Measurements from ENCODE around the gene COL9A3.

Gene COL9A3

GRCh38 chr20:62860391-62860923 lies 43.6 kb downstream of the COL9A3 start:
- DNase-seq (ENCODE audit: low read depth) = peak; percentile 48

GRCh38 chr20:62860924-62861691 lies 44.3 kb downstream of the COL9A3 start:
- DNase-seq (ENCODE audit: low read depth) = no peak
- peak overlapping the region; percentile 55 for H3K4me3 ChIP-seq (ENCODE audit: control insufficient read depth, low read depth, low read length)
- no peak for TF ChIP-seq CTCF (conservative IDR thresholded peaks at IDR 0.05; ENCODE audit: control insufficient read depth, insufficient read depth, low read depth, low read length)

More at GRCh38 chr20:62860391-62860923, 43.6 kb downstream of the COL9A3 start:
- peak overlapping the region; percentile 55 for H3K4me3 ChIP-seq (ENCODE audit: control insufficient read depth, low read depth, low read length)
- peak; percentile 12 for TF ChIP-seq CTCF (conservative IDR thresholded peaks at IDR 0.05; ENCODE audit: control insufficient read depth, insufficient read depth, low read depth, low read length)

- TF ChIP-seq CTCF (conservative IDR thresholded peaks at IDR 0.05; ENCODE audit: control insufficient read depth, insufficient read depth, low read depth, low read length) = no peak
- H3K4me3 ChIP-seq (ENCODE audit: control insufficient read depth, low read depth, low read length) = peak within 1 kb of the TSS; percentile 55
- peak; percentile 78 for DNase-seq (ENCODE audit: low read depth)
Observed at GRCh38 chr20:62861726-62862336, 45.0 kb downstream of the COL9A3 start, which contains the start of gene TCFL5. TCFL5 (minus strand) TSS chr20:62861822; CDS start chr20:62861670, 152 bp downstream.

GRCh38 chr20:62864207-62864606 lies 47.4 kb downstream of the COL9A3 start:
- DNase-seq (ENCODE audit: low read depth) = no peak
- TF ChIP-seq CTCF (conservative IDR thresholded peaks at IDR 0.05; ENCODE audit: control insufficient read depth, insufficient read depth, low read depth, low read length) = no peak
- no peak overlapping the region for H3K4me3 ChIP-seq (ENCODE audit: control insufficient read depth, low read depth, low read length)

GRCh38 chr20:62872184-62872847 lies 55.5 kb downstream of the COL9A3 start:
- H3K4me3 ChIP-seq (ENCODE audit: control insufficient read depth, low read depth, low read length) = no peak overlapping the region
- no peak for DNase-seq (ENCODE audit: low read depth)
- TF ChIP-seq CTCF (conservative IDR thresholded peaks at IDR 0.05; ENCODE audit: control insufficient read depth, insufficient read depth, low read depth, low read length) = no peak

- DNase-seq (ENCODE audit: low read depth) = no peak
- TF ChIP-seq CTCF (conservative IDR thresholded peaks at IDR 0.05; ENCODE audit: control insufficient read depth, insufficient read depth, low read depth, low read length) = no peak
- no peak overlapping the region for H3K4me3 ChIP-seq (ENCODE audit: control insufficient read depth, low read depth, low read length)
Observed at GRCh38 chr20:62872862-62873261, 56.0 kb downstream of the COL9A3 start.
